NT2/D1 (cell line): ENCODE measurements around the gene COX4I2.

Experiments
- SUZ12 ChIP-seq: IDR thresholded peaks from 2 replicates; pipeline ENCODE4 v1.6.1; 2011; ENCODE audit not compliant: insufficient read length, insufficient read depth; ENCODE audit errors: extremely low read depth
- YY1 ChIP-seq: IDR thresholded peaks from 2 replicates; pipeline ENCODE4 v1.6.1; 2011; ENCODE audit not compliant: insufficient read length, insufficient read depth
- ZNF274 ChIP-seq: IDR thresholded peaks from 2 replicates; pipeline ENCODE4 v1.6.1; 2011; ENCODE audit warnings: mild to moderate bottlenecking, low read depth, low read length

DNA sequence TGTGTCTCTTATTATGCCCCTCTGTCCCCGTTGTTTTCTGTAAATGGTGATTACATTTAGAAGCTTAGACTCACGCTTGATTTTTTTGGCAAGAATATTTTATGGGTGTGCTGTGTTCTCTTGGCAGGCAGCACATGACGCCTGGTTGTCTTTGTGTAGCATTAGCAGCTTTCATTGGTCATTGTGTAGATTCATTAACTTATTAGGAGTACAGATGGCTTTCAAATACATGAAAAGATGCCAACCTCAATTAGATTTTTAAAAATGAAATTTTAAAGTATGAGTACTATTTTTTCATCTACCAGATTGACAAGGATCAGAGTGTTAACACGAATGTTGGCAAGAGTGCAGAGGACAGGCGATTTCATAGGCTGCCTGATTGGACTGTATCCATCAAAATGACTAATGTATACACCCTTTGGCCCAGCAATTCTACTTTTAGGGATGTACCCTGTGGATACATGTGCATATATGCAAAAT, 15.2 kb downstream of the COX4I2 start:
- no peak for TF ChIP-seq YY1
- TF ChIP-seq SUZ12: no peak
- no peak for TF ChIP-seq ZNF274
